ENCODE data around the gene CEL. TPM values are rescaled to one million over a fixed set of nuclear protein-coding genes. Genes with fewer than 3 reads are reported as not detected.

The CEL gene
- total and polyA plus RNA-seq, 2 donors (not counting 3 experiments of a cell fraction or from before 2014, with no cell fraction given): 0.92 to 1.1 TPM

GRCh38 chr9:133113949-133114885, 52.4 kb downstream of the CEL start:
- dilution Hi-C loops (cut with MboI; ENCODE audit: extremely low pct_ligation_motif_present, low sequenced_read_pairs): no loop called here
- POLR2A ChIA-PET: interaction anchor here (1.1 kb wide), 1 partner anchor 19 kb away, joined by 4 read pairs; no protein-coding TSS in a partner anchor
- CTCF ChIA-PET: interaction anchor here (1.0 to 2.6 kb wide), 5 partner anchors 11 to 30 kb away, joined by 3 to 43 read pairs (median 3); no protein-coding TSS in a partner anchor
- no peak overlapping the region for H3K9ac ChIP-seq (replicated peaks; ENCODE audit: extremely low read depth, insufficient read depth, low read length)
- no peak overlapping the region for H3K4me3 ChIP-seq (replicated peaks in 1 of 3; ENCODE audit: insufficient read depth in 1 of 3, low read depth in 1 of 3, low read length in 3 of 3)
- H3K27me3 ChIP-seq (ENCODE audit: control insufficient read depth in 2 of 2, insufficient read depth in 2 of 2, low read length in 2 of 2): no peaks in the 10 kb centered on the region
- peaks cover 0 to 7% of the 10 kb centered on the region in 2 experiments for H3K36me3 ChIP-seq (ENCODE audit: control insufficient read depth in 2 of 2, extremely low read depth in 1 of 2, insufficient read depth in 2 of 2, low read length in 2 of 2)
- peaks cover 20% of the 10 kb centered on the region for H3K4me1 ChIP-seq (ENCODE audit: control insufficient read depth, extremely low read depth, insufficient read depth, low read length)
- H2AFZ ChIP-seq (ENCODE audit: low read depth, low read length): no peak overlapping the region
- TF ChIP-seq GATA2 (IDR thresholded peaks at IDR 0.05; ENCODE audit: insufficient read depth, insufficient read length, low read depth, low read length): no peak
- FAIRE-seq (no peak), DNase-seq (ENCODE audit: low read depth, low spot score) (no peak)
- H3K79me2 ChIP-seq (ENCODE audit: control insufficient read depth, insufficient read depth, low read length): no peaks in the 10 kb centered on the region
- no peaks in the 10 kb centered on the region for H3K9me3 ChIP-seq (replicated peaks; ENCODE audit: control insufficient read depth, insufficient read depth, low read length)
- no peaks in the 10 kb centered on the region for H4K20me1 ChIP-seq (replicated peaks; ENCODE audit: control insufficient read depth, extremely low read depth, insufficient read depth, low read length)
- BruUV-seq (replicated peaks): no TSS peak
- H3K27ac ChIP-seq (ENCODE audit: insufficient read depth, low read depth, low read length): no peak overlapping the region
- intact Hi-C loops (cut with micrococcal nuclease): no loop called here
- no peak overlapping the region for H3K4me2 ChIP-seq (ENCODE audit: insufficient read depth, low read length)
- no peaks in the 10 kb centered on the region for H3K9me1 ChIP-seq (replicated peaks; ENCODE audit: control insufficient read depth, extremely low read depth, insufficient read depth, low read length)

- no TSS peak for BruUV-seq (replicated peaks)
- H2AFZ ChIP-seq (ENCODE audit: low read depth, low read length): no peak overlapping the region
- no peaks in the 10 kb centered on the region for H4K20me1 ChIP-seq (replicated peaks; ENCODE audit: control insufficient read depth, extremely low read depth, insufficient read depth, low read length)
- TF ChIP-seq GATA2 (IDR thresholded peaks at IDR 0.05; ENCODE audit: insufficient read depth, insufficient read length, low read depth, low read length): no peak
- peaks cover 0 to 6% of the 10 kb centered on the region in 2 experiments for H3K36me3 ChIP-seq (ENCODE audit: control insufficient read depth in 2 of 2, extremely low read depth in 1 of 2, insufficient read depth in 2 of 2, low read length in 2 of 2)
- H3K9me1 ChIP-seq (replicated peaks; ENCODE audit: control insufficient read depth, extremely low read depth, insufficient read depth, low read length): no peaks in the 10 kb centered on the region
- intact Hi-C loops (cut with micrococcal nuclease) (no loop called here), dilution Hi-C loops (cut with MboI; ENCODE audit: extremely low pct_ligation_motif_present, low sequenced_read_pairs) (no loop called here)
- H3K79me2 ChIP-seq (ENCODE audit: control insufficient read depth, insufficient read depth, low read length): no peaks in the 10 kb centered on the region
- FAIRE-seq: no peak
- CTCF ChIA-PET: interaction anchor here (1.0 to 2.6 kb wide), 5 partner anchors 18 to 29 kb away, joined by 3 to 43 read pairs (median 4); no protein-coding TSS in a partner anchor
- no peak overlapping the region for H3K4me3 ChIP-seq (replicated peaks in 1 of 3; ENCODE audit: insufficient read depth in 1 of 3, low read depth in 1 of 3, low read length in 3 of 3)
- H3K4me1 ChIP-seq (ENCODE audit: control insufficient read depth, extremely low read depth, insufficient read depth, low read length): peaks cover 28% of the 10 kb centered on the region
- POLR2A ChIA-PET: interaction anchor here (1.1 kb wide), 1 partner anchor 19 kb away, joined by 4 read pairs; no protein-coding TSS in a partner anchor
- DNase-seq (ENCODE audit: low read depth, low spot score): no peak
- H3K4me2 ChIP-seq (ENCODE audit: insufficient read depth, low read length): no peak overlapping the region
- H3K27ac ChIP-seq (ENCODE audit: insufficient read depth, low read depth, low read length): no peak overlapping the region
- no peaks in the 10 kb centered on the region for H3K9me3 ChIP-seq (replicated peaks; ENCODE audit: control insufficient read depth, insufficient read depth, low read length)
- no peak overlapping the region for H3K9ac ChIP-seq (replicated peaks; ENCODE audit: extremely low read depth, insufficient read depth, low read length)
- no peaks in the 10 kb centered on the region for H3K27me3 ChIP-seq (ENCODE audit: control insufficient read depth in 2 of 2, insufficient read depth in 2 of 2, low read length in 2 of 2)
Measured at GRCh38 chr9:133114886-133115603, 53.3 kb downstream of the CEL start.

Measured in endothelial cell of umbilical vein (primary cell).